Measurements from ENCODE around the gene GOLPH3L.

GRCh38 chr1:150615346-150616201, 81.4 kb downstream of the GOLPH3L start:
- TF ChIP-seq ZC3H11A (IDR thresholded peaks at IDR 0.05): no peak
- TF ChIP-seq FOSB (CRISPR knock-in tag; IDR thresholded peaks at IDR 0.05): no peak
- no peak for TF ChIP-seq POLR2A (IDR thresholded peaks at IDR 0.05; ENCODE audit: low read length)
- TF ChIP-seq EP300 (IDR thresholded peaks at IDR 0.05): no peak
- no peak for TF ChIP-seq REST (IDR thresholded peaks at IDR 0.05)
- TF ChIP-seq PBX3 (IDR thresholded peaks at IDR 0.05): no peak
- no peak for TF ChIP-seq POLR2AphosphoS2 (conservative IDR thresholded peaks at IDR 0.05; ENCODE audit: low read length)
- TF ChIP-seq SMC3 (IDR thresholded peaks at IDR 0.05): no peak
- no peak for TF ChIP-seq CTCF (IDR thresholded peaks at IDR 0.05)

All from A549 (cell line).